ENCODE measurements around the gene RAI1.

DNA sequence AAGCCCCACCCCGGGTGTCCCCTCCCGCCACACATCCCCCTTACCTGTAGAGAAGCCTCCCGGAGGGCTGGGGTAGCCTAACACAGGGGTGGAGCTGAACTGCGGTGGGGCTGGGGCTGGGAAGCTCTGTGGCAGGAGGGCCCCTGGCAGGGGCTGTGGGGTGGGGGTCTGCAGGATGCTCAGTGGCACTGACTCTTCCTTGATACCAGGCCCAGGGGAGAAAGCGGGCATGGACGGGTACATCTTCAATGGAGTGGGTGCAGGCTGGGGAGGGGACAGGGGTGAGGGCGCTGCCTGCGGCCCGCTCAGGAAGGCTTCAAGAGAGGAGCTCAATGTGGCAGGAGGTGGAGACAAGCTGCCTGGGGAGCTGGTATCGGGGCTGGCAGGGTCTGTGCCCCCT, 138.8 kb downstream of the RAI1 start:
- no peak for TF ChIP-seq POLR2AphosphoS5 (IDR thresholded peaks at IDR 0.05; ENCODE audit: low read depth, low read length)
- TF ChIP-seq POLR2A (IDR thresholded peaks at IDR 0.05; ENCODE audit: low read depth, low read length) = no peak
- no peak for TF ChIP-seq TAF1 (IDR thresholded peaks at IDR 0.05; ENCODE audit: borderline replicate concordance, low read depth, low read length)
